T-helper 17 cell (primary cell): ENCODE measurements around the gene ELP1. TPM values are rescaled to one million over a fixed set of nuclear protein-coding genes. Genes with fewer than 3 reads are reported as not detected.
"Not testable (repeated sequence)": the region's sequence is repeated elsewhere in the genome, so short reads cannot be mapped to it uniquely, and the experiment has no call there.

Experiments used
- ATAC-seq: fragments of 150-1000 bp; cut with Tn5 transposase; 2 replicates; pipeline ENCODE4 v1.10.0; 2021; ENCODE audit warnings: mild to moderate bottlenecking, moderate library complexity
- DNase-seq, 3 donors: peaks; one replicate each; pipeline versions ENCODE4 v3.0.0 to v3.0.0-alpha.2; 2020 to 2021
- H3K9me3 ChIP-seq: one replicate; pipeline ENCODE4 v1.7.0; 2013; ENCODE audit warnings: low read length, mild to moderate bottlenecking; ENCODE audit not compliant: control insufficient read depth, poor library complexity, severe bottlenecking
- H3K27ac Mint-ChIP-seq: one replicate; pipeline ENCODE4 v1.8.0; 2022; ENCODE audit warnings: mild to moderate bottlenecking, moderate library complexity, mixed read lengths
- H3K27me3 Mint-ChIP-seq: one replicate; pipeline ENCODE4 v1.8.0; 2022; ENCODE audit warnings: mixed read lengths
- H3K36me3 Mint-ChIP-seq: one replicate; pipeline ENCODE4 v1.8.0; 2022; ENCODE audit warnings: low read depth, mixed read lengths
- H3K4me1 Mint-ChIP-seq: one replicate; pipeline ENCODE4 v1.8.0; 2022; ENCODE audit warnings: mild to moderate bottlenecking, mixed read lengths
- H3K4me3 Mint-ChIP-seq: one replicate; pipeline ENCODE4 v1.8.0; 2022; ENCODE audit warnings: mild to moderate bottlenecking, moderate library complexity, mixed read lengths
- total RNA-seq, 4 donors: library from RNA in 2 of 4; stranded (reverse) in 2 of 4; gene quantifications; one replicate each; pipeline ENCODE4 v1.2.3 and lab custom pipeline; 2022 to 2026

Gene ELP1
- total RNA-seq, 2 donors from 2014 or later, result 22.0 to 23.2 TPM

DNA sequence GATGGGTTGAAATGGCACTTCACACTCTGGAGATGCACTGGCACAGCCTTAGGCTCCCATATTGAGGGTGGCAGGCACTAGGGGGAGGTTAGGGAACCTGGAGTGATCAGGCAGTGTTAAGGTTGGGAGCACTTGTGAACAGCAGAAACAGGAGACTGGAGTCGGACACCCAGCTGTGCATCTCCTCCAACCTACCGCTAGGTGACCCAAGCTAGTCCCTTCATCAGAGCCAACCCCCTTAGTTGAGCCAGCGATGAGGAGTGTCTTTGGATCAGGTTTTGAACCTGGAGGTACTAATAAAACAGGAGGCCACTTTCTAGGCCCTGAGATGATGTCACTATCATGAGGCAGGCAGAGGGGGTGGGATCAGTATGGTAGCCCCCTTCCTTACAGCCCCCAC, 79.8 kb downstream of the ELP1 start:
- no peak for ATAC-seq
- H3K4me3 Mint-ChIP-seq, result no peak overlapping the region

DNA sequence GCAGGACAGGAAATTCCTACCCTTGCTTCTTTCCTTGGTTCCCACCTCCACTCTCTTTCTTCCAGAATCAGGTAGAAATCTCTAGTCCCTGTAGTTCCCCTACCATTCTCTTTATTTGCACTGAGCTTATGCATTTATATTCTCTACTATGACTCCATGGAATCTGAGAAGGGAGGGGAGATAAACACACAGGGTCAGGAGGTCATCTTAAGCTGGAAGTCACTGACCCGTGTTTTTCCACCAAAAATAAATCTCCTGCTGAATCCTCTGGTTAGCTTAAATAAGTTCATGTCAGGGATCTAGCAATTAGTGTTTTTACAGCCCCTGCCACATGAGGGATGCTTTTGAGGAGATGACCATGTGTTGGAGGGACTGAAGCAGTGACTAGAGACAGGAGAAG, 81.8 kb downstream of the ELP1 start:
- DNase-seq (no peak), ATAC-seq (no peak)
- H3K4me3 Mint-ChIP-seq, result no peak overlapping the region
- H3K4me1 Mint-ChIP-seq, result no peaks in the 10 kb centered on the region
- H3K9me3 ChIP-seq, result no peaks in the 10 kb centered on the region
- no peaks in the 10 kb centered on the region for H3K36me3 Mint-ChIP-seq
- H3K27ac Mint-ChIP-seq, result no peak overlapping the region
- H3K27me3 Mint-ChIP-seq, result peaks cover 35% of the 10 kb centered on the region

More for the DNA sequence above, 79.8 kb downstream of the ELP1 start:
- no peaks in the 10 kb centered on the region for H3K9me3 ChIP-seq
- DNase-seq, result no peak
- Mint-ChIP-seq H3K36me3 (no peaks in the 10 kb centered on the region), H3K27ac (no peak overlapping the region), H3K4me1 (no peaks in the 10 kb centered on the region), H3K27me3 (peaks cover 24% of the 10 kb centered on the region)

DNA sequence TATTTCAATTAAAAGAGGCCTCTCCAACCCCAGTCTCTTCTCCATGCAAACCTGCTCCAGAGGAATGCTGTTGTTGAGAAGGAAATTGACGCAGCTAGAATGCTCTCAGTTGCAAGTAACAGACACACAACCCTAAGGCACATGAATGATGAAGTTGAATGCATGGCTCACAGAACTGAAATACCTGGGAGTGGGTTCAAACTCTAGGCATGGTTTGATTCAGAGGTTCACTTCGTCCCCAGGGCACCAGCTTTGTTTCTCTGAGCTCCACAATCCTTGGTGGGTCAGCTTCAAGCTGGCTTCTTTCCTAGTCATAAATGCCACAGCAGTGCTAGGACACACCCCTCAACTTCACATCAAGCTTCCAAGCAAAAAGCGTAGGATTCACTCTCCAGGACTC, 82.8 kb downstream of the ELP1 start:
- H3K4me3 Mint-ChIP-seq, result no peak overlapping the region
- H3K4me1 Mint-ChIP-seq, result no peaks in the 10 kb centered on the region
- H3K27me3 Mint-ChIP-seq, result peaks cover 35% of the 10 kb centered on the region
- H3K9me3 ChIP-seq, result no peaks in the 10 kb centered on the region
- ATAC-seq (no peak), DNase-seq (no peak)
- H3K36me3 Mint-ChIP-seq, result no peaks in the 10 kb centered on the region
- no peak overlapping the region for H3K27ac Mint-ChIP-seq

DNA sequence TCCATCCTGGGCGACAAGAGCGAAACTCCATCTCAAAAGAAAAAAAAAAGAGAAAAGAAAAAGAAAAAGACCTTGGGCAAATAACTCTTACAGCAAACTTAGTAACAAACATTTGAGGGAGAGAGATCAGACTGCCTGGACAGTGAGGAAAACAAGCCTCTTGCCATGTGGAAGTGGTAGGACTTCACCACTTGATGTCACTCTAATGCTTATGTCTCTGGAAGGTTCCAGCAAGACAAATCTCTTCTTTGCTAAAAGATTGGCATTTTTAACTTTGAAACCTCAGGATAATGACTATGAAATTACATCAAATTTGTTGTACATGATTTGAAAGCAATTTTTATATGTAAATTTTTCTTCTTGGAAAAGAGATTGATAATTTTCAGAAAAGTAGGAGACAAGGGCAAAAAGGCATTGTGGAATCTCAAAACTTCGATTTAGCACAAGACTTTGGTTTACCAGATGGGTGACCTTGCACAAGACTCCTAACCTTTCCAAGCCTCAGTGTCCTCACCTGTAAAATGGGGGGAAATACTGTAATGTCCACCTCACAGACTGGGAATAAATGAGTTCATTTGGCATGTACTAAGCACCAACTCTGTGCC, 83.5 kb downstream of the ELP1 start:
- H3K36me3 Mint-ChIP-seq, result no peaks in the 10 kb centered on the region
- H3K9me3 ChIP-seq, result no peaks in the 10 kb centered on the region
- H3K4me3 Mint-ChIP-seq, result no peak overlapping the region
- peaks cover 35% of the 10 kb centered on the region for H3K27me3 Mint-ChIP-seq
- no peak overlapping the region for H3K27ac Mint-ChIP-seq
- H3K4me1 Mint-ChIP-seq, result no peaks in the 10 kb centered on the region
- ATAC-seq (no peak), DNase-seq (no peak)

- H3K27me3 Mint-ChIP-seq, result peaks cover 28% of the 10 kb centered on the region
- not testable (repeated sequence) for ATAC-seq, H3K4me1 Mint-ChIP-seq, H3K4me3 Mint-ChIP-seq, DNase-seq, H3K9me3 ChIP-seq, H3K27ac Mint-ChIP-seq, H3K36me3 Mint-ChIP-seq
These were observed 85.6 kb downstream of the ELP1 start for GRCh38 chr9:108848296-108848695.

DNA sequence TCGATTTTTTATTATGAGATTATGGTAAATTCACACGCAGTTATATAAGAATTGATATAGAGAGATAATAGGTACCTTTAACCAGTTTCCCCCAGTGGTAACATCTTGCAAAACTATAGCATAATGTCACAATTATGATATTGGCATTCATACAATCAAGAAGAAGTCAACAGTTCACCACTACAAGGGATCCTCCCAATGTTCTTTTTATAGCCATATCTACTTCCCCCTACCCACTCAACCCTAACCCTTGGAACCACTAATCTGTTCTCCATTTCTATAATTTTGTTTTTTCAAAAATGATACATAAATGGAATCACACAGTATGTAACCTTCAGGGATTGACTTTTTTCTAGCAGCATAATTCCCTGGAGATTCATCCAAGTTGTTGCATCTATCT, 88.0 kb downstream of the ELP1 start:
- no peak for DNase-seq
- Mint-ChIP-seq H3K27ac (no peak overlapping the region), H3K27me3 (peaks cover 19% of the 10 kb centered on the region), H3K4me1 (peaks cover 6% of the 10 kb centered on the region), H3K4me3 (no peak overlapping the region), H3K36me3 (no peaks in the 10 kb centered on the region)
- ATAC-seq, result no peak
- no peaks in the 10 kb centered on the region for H3K9me3 ChIP-seq

DNA sequence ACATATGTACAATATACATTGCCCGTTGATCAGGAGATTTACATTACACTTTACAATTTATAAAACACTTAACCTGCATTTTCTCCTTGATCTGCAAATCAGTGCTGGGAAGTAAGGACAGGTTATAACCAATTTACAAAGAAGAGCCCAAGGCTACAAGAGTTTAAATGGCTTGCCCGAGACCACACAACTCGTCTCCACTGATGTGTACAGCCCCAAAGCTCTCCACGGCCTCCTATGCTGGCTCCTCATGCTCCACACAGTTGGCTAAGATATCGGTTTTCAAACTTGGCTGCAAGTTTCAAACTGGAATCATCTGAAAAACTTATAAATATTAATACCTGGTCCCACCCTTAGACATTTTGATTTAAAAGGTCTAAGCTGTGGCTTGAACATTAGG, 88.4 kb downstream of the ELP1 start:
- DNase-seq (no peak), ATAC-seq (no peak)
- no peak overlapping the region for H3K27ac Mint-ChIP-seq
- H3K9me3 ChIP-seq, result no peaks in the 10 kb centered on the region
- H3K4me1 Mint-ChIP-seq, result peaks cover 6% of the 10 kb centered on the region
- H3K36me3 Mint-ChIP-seq, result no peaks in the 10 kb centered on the region
- peaks cover 19% of the 10 kb centered on the region for H3K27me3 Mint-ChIP-seq
- no peak overlapping the region for H3K4me3 Mint-ChIP-seq

DNA sequence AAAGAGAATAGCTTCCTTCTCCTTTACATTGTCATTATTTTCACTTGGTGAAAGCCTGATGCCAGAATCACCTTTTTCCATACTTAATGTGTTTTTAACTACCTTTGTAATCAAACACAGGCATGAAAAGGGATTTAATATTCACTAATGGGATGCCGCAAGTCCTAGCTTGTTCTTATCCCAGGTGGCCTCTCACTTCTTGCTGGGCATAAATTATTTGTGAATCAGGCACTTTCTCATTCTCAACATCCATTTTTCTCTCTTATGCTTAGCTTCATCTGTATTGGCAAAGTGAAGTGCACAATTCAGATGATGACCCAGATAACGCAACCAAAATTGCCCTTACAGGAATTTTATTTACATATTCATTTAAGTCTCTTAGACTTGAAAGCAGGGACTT, 89.1 kb downstream of the ELP1 start:
- no peak overlapping the region for H3K27ac Mint-ChIP-seq
- H3K36me3 Mint-ChIP-seq, result no peaks in the 10 kb centered on the region
- peaks cover 6% of the 10 kb centered on the region for H3K4me1 Mint-ChIP-seq
- ATAC-seq, result no peak
- H3K27me3 Mint-ChIP-seq, result peaks cover 19% of the 10 kb centered on the region
- no peaks in the 10 kb centered on the region for H3K9me3 ChIP-seq
- DNase-seq, result no peak
- no peak overlapping the region for H3K4me3 Mint-ChIP-seq

DNA sequence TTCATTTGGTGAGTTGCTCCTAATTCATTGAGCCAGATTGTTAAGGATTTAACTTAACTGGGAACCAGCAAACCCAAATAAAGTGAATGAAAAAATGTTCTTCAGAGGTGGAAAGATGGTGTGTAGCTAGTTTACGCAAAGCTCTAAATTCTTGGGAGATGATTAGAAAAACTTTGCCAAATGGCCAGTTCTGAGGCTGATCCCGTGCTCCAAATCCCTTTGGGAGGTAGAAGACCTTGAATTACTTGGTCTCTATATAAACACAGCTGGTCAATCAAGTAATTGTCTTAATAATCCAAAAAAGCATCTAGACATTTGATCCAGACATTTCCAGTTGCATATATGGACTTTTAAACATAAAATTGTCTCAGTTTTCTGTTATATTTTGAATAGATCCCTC, 89.5 kb downstream of the ELP1 start:
- no peak overlapping the region for H3K27ac Mint-ChIP-seq
- no peak for ATAC-seq
- H3K36me3 Mint-ChIP-seq, result no peaks in the 10 kb centered on the region
- no peak for DNase-seq
- H3K4me1 Mint-ChIP-seq, result peaks cover 6% of the 10 kb centered on the region
- H3K4me3 Mint-ChIP-seq, result no peak overlapping the region
- H3K27me3 Mint-ChIP-seq, result peaks cover 19% of the 10 kb centered on the region
- no peaks in the 10 kb centered on the region for H3K9me3 ChIP-seq

DNA sequence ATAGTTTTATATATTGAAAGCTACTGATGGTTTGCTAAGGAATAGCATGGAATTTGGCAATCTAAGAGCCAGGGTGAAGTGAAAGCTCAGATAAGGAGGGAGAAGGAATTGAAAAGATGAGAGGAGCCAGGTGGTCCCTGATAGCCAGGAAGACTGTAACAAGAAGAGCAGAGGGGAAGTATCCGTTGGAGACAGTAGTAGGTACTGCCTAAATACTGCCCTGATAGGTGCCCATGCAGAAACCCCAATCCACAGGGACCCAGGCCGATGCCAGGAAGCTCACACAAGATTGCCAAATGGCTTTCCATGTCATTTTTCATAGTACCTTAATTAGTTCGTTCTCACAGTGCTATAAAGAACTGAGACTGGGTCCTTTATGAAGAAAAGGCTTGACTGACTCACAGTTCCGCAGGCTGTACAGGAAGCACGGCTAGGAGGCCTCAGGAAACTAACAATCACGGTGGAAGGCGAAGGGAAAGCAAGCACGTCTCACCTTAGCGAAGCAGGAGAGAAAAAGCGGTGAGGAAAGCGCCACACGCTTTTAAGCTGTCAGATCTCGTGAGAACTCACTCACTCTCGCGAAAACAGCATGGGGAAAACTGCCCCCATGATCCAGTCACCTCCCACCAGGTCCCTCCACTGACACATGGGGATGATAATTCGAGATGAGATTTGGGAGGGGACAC, 91.2 kb downstream of the ELP1 start:
- ATAC-seq, result no peak
- H3K27ac Mint-ChIP-seq, result peak overlapping the region; percentile 29

DNA sequence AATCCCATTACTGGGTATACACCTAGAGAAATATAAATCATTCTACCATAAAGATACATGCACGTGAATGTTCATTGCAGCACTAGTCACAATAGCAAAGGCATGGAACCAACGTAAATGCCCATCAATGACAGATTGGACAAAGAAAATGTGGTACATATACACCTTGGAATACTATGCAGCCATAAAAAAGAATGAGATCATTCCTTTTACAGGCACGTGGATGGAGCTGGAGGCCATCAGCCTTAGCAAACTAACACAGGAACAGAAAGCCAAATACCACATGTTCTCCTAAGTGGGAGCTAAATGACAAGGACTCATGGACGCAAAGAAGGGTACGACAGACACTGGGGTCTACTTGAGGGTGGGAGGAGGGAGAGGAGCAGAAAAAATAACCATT, 94.4 kb downstream of the ELP1 start:
- H3K27me3 Mint-ChIP-seq, H3K9me3 ChIP-seq, H3K4me3 Mint-ChIP-seq, ATAC-seq, DNase-seq, H3K36me3 Mint-ChIP-seq, H3K27ac Mint-ChIP-seq: not testable (repeated sequence)
- peaks cover 14% of the 10 kb centered on the region for H3K4me1 Mint-ChIP-seq

More for the DNA sequence above, 91.2 kb downstream of the ELP1 start:
- H3K9me3 ChIP-seq, result no peaks in the 10 kb centered on the region
- Mint-ChIP-seq H3K4me1 (peaks cover 6% of the 10 kb centered on the region), H3K4me3 (peak overlapping the region; percentile 73), H3K27me3 (peaks cover 8% of the 10 kb centered on the region), H3K36me3 (no peaks in the 10 kb centered on the region)
- no peak for DNase-seq

GRCh38 chr9:108838017-108838416, 95.9 kb downstream of the ELP1 start:
- Mint-ChIP-seq H3K36me3 (peaks cover 2% of the 10 kb centered on the region), H3K27me3 (peaks cover 9% of the 10 kb centered on the region)
- ATAC-seq, result no peak

GRCh38 chr9:108837530-108837929, 96.4 kb downstream of the ELP1 start:
- Mint-ChIP-seq H3K36me3 (peaks cover 2% of the 10 kb centered on the region), H3K4me1 (peaks cover 9% of the 10 kb centered on the region), H3K27ac (no peak overlapping the region), H3K27me3 (peaks cover 8% of the 10 kb centered on the region), H3K4me3 (no peak overlapping the region)
- no peaks in the 10 kb centered on the region for H3K9me3 ChIP-seq
- ATAC-seq (no peak), DNase-seq (no peak)

More at GRCh38 chr9:108838017-108838416, 95.9 kb downstream of the ELP1 start:
- Mint-ChIP-seq H3K27ac (no peak overlapping the region), H3K4me1 (peaks cover 13% of the 10 kb centered on the region), H3K4me3 (no peak overlapping the region)
- no peaks in the 10 kb centered on the region for H3K9me3 ChIP-seq
- DNase-seq, result no peak

- H3K4me1 Mint-ChIP-seq, result peaks cover 8% of the 10 kb centered on the region
- H3K9me3 ChIP-seq, result no peaks in the 10 kb centered on the region
- H3K4me3 Mint-ChIP-seq, result no peak overlapping the region
- H3K27ac Mint-ChIP-seq, result no peak overlapping the region
- DNase-seq, result no peak
- no peak for ATAC-seq
- peaks cover 2% of the 10 kb centered on the region for H3K36me3 Mint-ChIP-seq
- peaks cover 5% of the 10 kb centered on the region for H3K27me3 Mint-ChIP-seq
These were observed 97.1 kb downstream of the ELP1 start for GRCh38 chr9:108836781-108837180.
